ENCODE measurements around the gene GALM. TPM values are rescaled to one million over a fixed set of nuclear protein-coding genes. Genes with fewer than 3 reads are reported as not detected.
A peak's percentile ranks its signal among the peaks of the same experiment; 100 is the strongest.

Gene GALM
- total RNA-seq, 6 experiments from 2014 or later = 26.2 to 47.9 (median 36.7) TPM

DNA sequence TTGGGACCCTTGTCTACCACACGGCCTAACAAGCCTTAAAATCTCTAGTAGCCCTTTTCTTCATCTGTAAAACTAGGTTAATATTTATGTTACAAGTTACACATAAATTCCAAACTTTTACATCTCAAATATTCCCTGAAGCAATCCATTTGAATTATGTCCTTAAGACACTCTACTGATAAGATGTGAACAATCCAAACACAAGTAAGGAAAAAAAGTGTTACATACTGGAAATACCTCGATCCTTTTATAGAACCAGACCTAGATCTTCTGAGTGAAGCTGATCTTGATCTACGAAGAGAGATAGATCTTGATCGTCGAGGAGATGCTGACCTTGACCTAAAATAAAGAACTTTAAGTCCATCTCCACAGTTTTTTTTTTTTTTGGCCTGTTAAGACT, 81.9 kb downstream of the GALM start:
- intact Hi-C loops (cut with DNase I) = no loop called here
- Histone ChIP-seq H3K4me3 (no peak overlapping the region), H3K27ac (no peak overlapping the region)

DNA sequence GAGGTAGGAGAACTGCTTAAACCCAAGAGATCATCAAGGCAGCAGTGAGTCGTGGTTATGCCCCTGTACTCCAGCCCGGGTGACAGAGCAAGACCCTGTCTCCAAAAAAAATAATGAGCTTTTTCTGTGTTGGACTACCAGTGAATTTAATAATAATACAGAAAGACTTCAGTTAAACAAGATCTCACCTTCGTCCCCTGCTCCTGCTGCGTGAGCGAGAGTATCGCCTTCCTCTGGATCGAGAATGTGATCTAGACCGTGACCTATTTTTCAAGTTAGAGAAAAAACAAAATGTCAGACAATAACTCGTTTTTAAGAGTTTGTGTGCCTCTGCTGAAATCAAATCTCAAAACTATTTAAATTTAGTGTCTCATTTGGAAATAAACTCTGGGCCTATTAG, 82.5 kb downstream of the GALM start:
- 84% methylated on average over 9 of the region's 9 CpGs for WGBS (ENCODE audit: insufficient coverage, low coverage, low lambda C conversion rate, missing lambda C conversion rate)
- Histone ChIP-seq H3K27me3 (no peaks in the 10 kb centered on the region), H3K27ac (no peak overlapping the region), H3K36me3 (peaks cover 0 to 66% (median 39%) of the 10 kb centered on the region in 4 donors), H3K4me1 (peaks cover 0 to 65% (median 26%) of the 10 kb centered on the region in 4 donors), H3K4me3 (no peak overlapping the region), H3K9me3 (no peaks in the 10 kb centered on the region)
- TF ChIP-seq, protein P1, sequence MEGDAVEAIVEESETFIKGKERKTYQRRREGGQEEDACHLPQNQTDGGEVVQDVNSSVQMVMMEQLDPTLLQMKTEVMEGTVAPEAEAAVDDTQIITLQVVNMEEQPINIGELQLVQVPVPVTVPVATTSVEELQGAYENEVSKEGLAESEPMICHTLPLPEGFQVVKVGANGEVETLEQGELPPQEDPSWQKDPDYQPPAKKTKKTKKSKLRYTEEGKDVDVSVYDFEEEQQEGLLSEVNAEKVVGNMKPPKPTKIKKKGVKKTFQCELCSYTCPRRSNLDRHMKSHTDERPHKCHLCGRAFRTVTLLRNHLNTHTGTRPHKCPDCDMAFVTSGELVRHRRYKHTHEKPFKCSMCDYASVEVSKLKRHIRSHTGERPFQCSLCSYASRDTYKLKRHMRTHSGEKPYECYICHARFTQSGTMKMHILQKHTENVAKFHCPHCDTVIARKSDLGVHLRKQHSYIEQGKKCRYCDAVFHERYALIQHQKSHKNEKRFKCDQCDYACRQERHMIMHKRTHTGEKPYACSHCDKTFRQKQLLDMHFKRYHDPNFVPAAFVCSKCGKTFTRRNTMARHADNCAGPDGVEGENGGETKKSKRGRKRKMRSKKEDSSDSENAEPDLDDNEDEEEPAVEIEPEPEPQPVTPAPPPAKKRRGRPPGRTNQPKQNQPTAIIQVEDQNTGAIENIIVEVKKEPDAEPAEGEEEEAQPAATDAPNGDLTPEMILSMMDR (IDR thresholded peaks at IDR 0.05) = no peak
- TF ChIP-seq POLR2A (IDR thresholded peaks at IDR 0.05) = no peak
- DNase-seq (no peak), ATAC-seq (no peak)
- intact Hi-C loops (cut with DNase I) = no loop called here

More for the DNA sequence above, 81.9 kb downstream of the GALM start:
- DNase-seq (no peak), ATAC-seq (no peak)
- 64% methylated on average over 5 of the region's 5 CpGs for WGBS (ENCODE audit: insufficient coverage, low coverage, low lambda C conversion rate, missing lambda C conversion rate)
- Histone ChIP-seq H3K36me3 (peaks cover 0 to 72% (median 39%) of the 10 kb centered on the region in 4 donors), H3K27me3 (no peaks in the 10 kb centered on the region), H3K4me1 (peaks cover 0 to 71% (median 27%) of the 10 kb centered on the region in 4 donors), H3K9me3 (no peaks in the 10 kb centered on the region)
- TF ChIP-seq, protein P1 (IDR thresholded peaks at IDR 0.05) = no peak
- TF ChIP-seq POLR2A (IDR thresholded peaks at IDR 0.05) = no peak

DNA sequence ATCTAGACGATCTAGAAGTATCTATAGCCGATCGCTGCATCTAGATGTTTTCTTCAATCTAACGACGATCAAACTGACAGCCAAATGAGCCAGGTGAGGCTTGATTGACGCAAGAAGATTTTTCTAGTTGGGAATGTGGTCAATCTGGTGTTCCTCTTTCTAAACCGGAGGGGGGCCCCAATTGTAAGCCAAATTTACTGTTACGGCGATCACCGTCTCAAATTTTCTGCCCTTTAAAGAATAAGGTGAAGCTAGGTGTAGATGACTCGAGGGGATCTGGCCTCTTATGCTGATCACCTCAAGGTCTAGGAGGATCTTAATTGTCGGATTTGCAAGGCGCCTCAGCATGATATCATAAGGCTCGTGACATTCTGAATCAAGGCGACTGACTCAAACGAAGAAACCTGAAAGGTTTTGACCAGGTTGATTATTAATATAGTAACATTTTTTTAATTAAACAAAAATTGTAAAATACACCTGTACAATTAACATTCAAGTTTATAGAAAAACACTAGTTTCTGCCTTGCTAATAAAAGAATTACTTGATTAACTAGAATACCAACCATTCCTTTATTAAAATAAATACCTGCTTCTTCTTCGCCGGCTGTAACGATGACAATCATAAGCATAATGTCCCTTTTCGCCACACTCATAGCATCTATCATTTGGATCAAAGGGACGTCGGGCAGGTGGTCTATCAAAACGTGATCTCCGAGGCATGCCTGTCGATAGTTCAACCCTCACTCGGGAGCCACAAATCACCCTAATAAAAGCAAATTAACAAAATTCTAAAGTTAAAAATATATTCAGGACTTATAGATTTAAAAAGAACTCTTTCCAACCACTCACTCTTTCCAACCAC, 83.3 kb downstream of the GALM start:
- TF ChIP-seq, protein P1 (IDR thresholded peaks at IDR 0.05) = no peak
- no peak for TF ChIP-seq POLR2A (IDR thresholded peaks at IDR 0.05)
- Histone ChIP-seq H3K27ac (peak overlapping the region in 1 of 3 donors; percentile 97), H3K27me3 (no peaks in the 10 kb centered on the region), H3K9me3 (no peaks in the 10 kb centered on the region), H3K4me1 (peaks cover 0 to 64% (median 25%) of the 10 kb centered on the region in 4 donors), H3K36me3 (peaks cover 0 to 58% (median 36%) of the 10 kb centered on the region in 4 donors), H3K4me3 (peak overlapping the region; percentile 76 to 97 (median 91))
- DNase-seq (no peak), ATAC-seq (no peak)
- WGBS (ENCODE audit: insufficient coverage, low coverage, low lambda C conversion rate, missing lambda C conversion rate) = 54% methylated on average over 26 of the region's 26 CpGs
- intact Hi-C loops (cut with DNase I) = no loop called here

DNA sequence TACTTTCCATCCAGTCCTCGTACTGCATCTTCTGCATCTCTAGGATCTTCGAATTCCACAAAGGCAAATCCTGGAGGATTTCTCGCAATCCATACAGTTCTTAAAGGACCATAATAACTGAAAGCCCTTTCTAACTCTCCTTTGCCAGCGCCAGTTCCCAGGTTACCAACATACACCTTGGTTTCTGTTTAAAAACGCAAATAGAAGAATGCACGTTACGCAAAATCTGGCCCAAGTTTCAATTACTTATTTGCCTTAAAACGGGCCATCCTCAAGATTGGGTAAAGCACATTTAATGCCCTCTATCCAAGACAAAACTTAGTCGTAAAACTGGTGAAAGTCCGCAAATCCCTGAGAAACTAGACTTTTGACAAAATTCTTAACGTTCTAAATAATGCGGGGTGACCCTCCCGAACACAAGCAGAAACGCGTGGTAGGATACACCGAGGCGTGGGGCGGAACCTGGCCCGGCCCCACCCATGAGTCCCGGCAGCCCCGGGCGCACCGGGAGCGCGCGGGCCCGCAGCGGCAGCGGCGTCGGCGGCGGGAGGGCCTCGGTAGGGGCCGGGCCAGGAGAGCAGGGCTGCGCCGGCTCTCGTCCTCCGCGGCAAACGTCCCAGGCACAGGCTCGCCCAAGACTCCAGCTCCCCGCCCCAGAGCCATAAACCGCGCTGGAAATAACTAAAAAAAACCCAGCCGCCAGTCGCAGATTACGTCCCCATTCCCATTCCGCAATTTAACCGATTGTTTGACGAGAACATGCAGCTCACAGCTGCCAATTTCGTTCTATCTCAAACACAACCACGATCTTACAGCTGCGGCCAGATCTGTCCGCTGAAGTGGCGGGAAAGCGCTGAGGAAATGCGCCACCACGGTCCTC, 84.3 kb downstream of the GALM start:
- intact Hi-C loops (cut with DNase I) = no loop called here
- peak; percentile 59 to 78 (median 72) for ATAC-seq
- no peaks in the 10 kb centered on the region for H3K27me3 ChIP-seq
- DNase-seq = peak; percentile 67 to 72 (median 68)
- H3K4me3 ChIP-seq = peak overlapping the region; percentile 76 to 97 (median 91)
- peaks cover 0 to 47% (median 28%) of the 10 kb centered on the region in 4 donors for H3K36me3 ChIP-seq
- TF ChIP-seq, protein P1 (IDR thresholded peaks at IDR 0.05) = no peak
- peak; percentile 23 for TF ChIP-seq POLR2A (IDR thresholded peaks at IDR 0.05)
- H3K27ac ChIP-seq = peak overlapping the region; percentile 97 to 98 (median 97)
- under 1% methylated on average over 54 of the region's 59 CpGs for WGBS (ENCODE audit: insufficient coverage, low coverage, low lambda C conversion rate, missing lambda C conversion rate)
- peaks cover 0 to 58% (median 20%) of the 10 kb centered on the region in 4 donors for H3K4me1 ChIP-seq
- no peaks in the 10 kb centered on the region for H3K9me3 ChIP-seq

Data from right lobe of liver (tissue), 6 donors.